ENCODE measurements around the gene CDKL5. TPM values are rescaled to one million over a fixed set of nuclear protein-coding genes. Genes with fewer than 3 reads are reported as not detected.

Gene CDKL5
- total and polyA plus RNA-seq, 7 donors, result 0.42 to 3.8 (median 1.6) TPM

GRCh38 chrX:18548996-18549395 lies 123.6 kb downstream of the CDKL5 start:
- WGBS, 3 donors, result 85 to 95% (median 93%) methylated on average over 3 of the region's 3 CpGs
- DNase-seq, result no peak

DNA sequence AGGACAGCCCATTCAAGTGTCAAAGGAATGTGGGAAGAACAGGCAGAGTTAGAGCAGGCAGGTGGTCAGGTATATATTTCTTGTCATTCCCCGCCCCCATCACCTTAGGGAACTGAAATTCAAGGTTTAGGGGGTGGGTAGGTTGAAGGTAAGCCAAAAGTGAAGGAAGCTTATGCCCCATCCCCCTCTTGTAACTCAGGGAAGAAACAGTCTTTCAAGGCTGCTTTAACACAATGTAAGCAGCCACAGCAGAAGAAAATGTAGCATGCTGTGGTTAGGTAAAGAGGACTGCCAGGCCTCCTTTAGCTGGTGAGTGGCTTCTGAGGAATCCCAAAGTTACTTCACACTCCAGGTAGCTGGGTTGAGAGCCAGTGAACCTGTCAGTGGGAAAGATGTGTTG lies 124.2 kb downstream of the CDKL5 start:
- Histone ChIP-seq H3K27me3 (ENCODE audit: insufficient read depth in 3 of 3, low read length in 2 of 3) (no peaks in the 10 kb centered on the region), H3K27ac (no peak overlapping the region), H3K9me3 (no peaks in the 10 kb centered on the region), H3K4me1 (no peaks in the 10 kb centered on the region), H3K36me3 (ENCODE audit: insufficient read depth in 1 of 2, low read depth in 1 of 2) (no peaks in the 10 kb centered on the region), H3K4me3 (no peak overlapping the region)
- TF ChIP-seq, protein P1, sequence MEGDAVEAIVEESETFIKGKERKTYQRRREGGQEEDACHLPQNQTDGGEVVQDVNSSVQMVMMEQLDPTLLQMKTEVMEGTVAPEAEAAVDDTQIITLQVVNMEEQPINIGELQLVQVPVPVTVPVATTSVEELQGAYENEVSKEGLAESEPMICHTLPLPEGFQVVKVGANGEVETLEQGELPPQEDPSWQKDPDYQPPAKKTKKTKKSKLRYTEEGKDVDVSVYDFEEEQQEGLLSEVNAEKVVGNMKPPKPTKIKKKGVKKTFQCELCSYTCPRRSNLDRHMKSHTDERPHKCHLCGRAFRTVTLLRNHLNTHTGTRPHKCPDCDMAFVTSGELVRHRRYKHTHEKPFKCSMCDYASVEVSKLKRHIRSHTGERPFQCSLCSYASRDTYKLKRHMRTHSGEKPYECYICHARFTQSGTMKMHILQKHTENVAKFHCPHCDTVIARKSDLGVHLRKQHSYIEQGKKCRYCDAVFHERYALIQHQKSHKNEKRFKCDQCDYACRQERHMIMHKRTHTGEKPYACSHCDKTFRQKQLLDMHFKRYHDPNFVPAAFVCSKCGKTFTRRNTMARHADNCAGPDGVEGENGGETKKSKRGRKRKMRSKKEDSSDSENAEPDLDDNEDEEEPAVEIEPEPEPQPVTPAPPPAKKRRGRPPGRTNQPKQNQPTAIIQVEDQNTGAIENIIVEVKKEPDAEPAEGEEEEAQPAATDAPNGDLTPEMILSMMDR (IDR thresholded peaks at IDR 0.05), result no peak
- DNase-seq, result no peak
- no peak for ATAC-seq
- 43 to 88% (median 83%) methylated on average over 1 of the region's 1 CpG for WGBS, 3 donors
- intact Hi-C loops (cut with DNase I), result no loop called here

More at GRCh38 chrX:18548996-18549395, 123.6 kb downstream of the CDKL5 start:
- no peaks in the 10 kb centered on the region for H3K36me3 ChIP-seq (ENCODE audit: insufficient read depth in 1 of 2, low read depth in 1 of 2)
- H3K4me1 ChIP-seq, result no peaks in the 10 kb centered on the region
- H3K9me3 ChIP-seq, result no peaks in the 10 kb centered on the region
- TF ChIP-seq, protein P1 (IDR thresholded peaks at IDR 0.05), result no peak
- intact Hi-C loops (cut with DNase I), result no loop called here
- H3K27me3 ChIP-seq (ENCODE audit: insufficient read depth in 3 of 3, low read length in 2 of 3), result no peaks in the 10 kb centered on the region
- H3K4me3 ChIP-seq, result no peak overlapping the region
- no peak for ATAC-seq
- no peak overlapping the region for H3K27ac ChIP-seq

DNA sequence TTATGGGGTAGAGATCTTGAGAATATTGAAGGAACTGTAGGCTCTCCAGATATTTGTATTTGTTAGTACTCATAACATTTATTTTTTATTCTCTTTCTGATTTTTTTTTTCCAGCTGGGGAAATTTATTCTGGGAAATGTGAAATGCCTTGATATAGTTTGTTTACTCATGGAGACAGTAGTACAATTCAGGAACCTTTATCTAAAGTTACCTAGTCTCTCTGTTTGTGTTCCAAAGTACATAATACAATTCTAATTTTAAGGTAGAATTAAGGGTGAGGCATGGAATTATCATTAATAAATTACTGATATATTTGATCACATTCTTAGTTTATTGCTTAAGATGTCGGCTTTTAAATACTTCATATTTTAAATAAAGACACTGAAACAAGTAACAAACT lies 132.5 kb downstream of the CDKL5 start:
- TF ChIP-seq, protein P1 (IDR thresholded peaks at IDR 0.05), result no peak
- intact Hi-C loops (cut with DNase I), result no loop called here
- ATAC-seq (no peak), DNase-seq (no peak)
- H3K9me3 ChIP-seq, result no peaks in the 10 kb centered on the region
- no peaks in the 10 kb centered on the region for H3K36me3 ChIP-seq (ENCODE audit: insufficient read depth in 1 of 2, low read depth in 1 of 2)
- no peak overlapping the region for H3K4me3 ChIP-seq
- H3K27me3 ChIP-seq (ENCODE audit: insufficient read depth in 3 of 3, low read length in 2 of 3), result no peaks in the 10 kb centered on the region
- H3K27ac ChIP-seq, result no peak overlapping the region
- no peaks in the 10 kb centered on the region for H3K4me1 ChIP-seq
- 85 to 92% (median 86%) methylated on average over 1 of the region's 1 CpG for WGBS, 3 donors

DNA sequence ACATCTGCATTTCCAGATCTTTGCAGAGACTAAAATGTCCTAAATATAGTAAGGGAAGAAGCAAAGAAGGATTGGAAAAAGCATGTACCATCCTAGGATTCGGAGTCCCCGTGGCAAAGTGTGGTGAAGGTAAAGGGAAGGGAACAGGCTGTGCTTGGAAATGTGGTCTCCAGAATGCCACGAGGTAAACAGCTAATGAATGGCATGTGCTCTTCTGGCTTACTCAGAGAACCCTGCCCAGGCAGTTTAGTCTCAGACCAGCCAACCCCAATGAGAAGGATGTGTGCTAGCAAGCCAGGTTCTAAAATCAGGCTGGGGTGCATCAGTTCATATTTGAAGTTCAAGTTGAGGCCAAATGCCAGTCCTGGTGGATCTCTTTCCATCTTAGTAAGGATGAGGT lies 133.4 kb downstream of the CDKL5 start:
- Histone ChIP-seq H3K9me3 (no peaks in the 10 kb centered on the region), H3K4me3 (no peak overlapping the region), H3K4me1 (no peaks in the 10 kb centered on the region), H3K36me3 (ENCODE audit: insufficient read depth in 1 of 2, low read depth in 1 of 2) (no peaks in the 10 kb centered on the region), H3K27ac (no peak overlapping the region), H3K27me3 (ENCODE audit: insufficient read depth in 3 of 3, low read length in 2 of 3) (no peaks in the 10 kb centered on the region)
- TF ChIP-seq, protein P1 (IDR thresholded peaks at IDR 0.05), result no peak
- no peak for ATAC-seq
- intact Hi-C loops (cut with DNase I), result no loop called here
- 36 to 76% (median 69%) methylated on average over 3 of the region's 3 CpGs for WGBS, 3 donors
- DNase-seq, result no peak

DNA sequence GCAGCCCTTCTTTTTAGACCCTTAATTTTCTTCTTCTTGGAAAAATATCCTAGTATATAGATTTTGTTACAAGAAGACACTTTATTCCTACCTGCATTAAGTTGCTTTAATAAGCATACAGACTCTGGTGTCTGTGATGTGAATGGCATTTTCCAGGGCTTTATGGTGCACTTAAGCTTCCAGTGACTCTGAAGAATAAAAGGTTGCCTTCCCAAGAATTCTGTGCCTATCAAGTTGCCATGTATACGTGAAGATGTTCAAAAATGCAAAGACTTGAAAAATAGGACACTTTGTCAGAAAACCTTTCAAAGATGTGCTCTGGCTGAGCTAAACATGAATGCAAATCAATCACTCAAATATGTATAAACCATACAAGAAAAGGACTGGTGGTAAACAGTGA lies 135.6 kb downstream of the CDKL5 start:
- TF ChIP-seq, protein P1 (IDR thresholded peaks at IDR 0.05), result no peak
- DNase-seq (no peak), ATAC-seq (no peak)
- Histone ChIP-seq H3K27me3 (ENCODE audit: insufficient read depth in 3 of 3, low read length in 2 of 3) (no peaks in the 10 kb centered on the region), H3K4me3 (no peak overlapping the region), H3K4me1 (no peaks in the 10 kb centered on the region), H3K27ac (no peak overlapping the region), H3K9me3 (no peaks in the 10 kb centered on the region), H3K36me3 (ENCODE audit: insufficient read depth in 1 of 2, low read depth in 1 of 2) (no peaks in the 10 kb centered on the region)
- WGBS, 3 donors, result 85 to 92% (median 89%) methylated on average over 1 of the region's 1 CpG
- intact Hi-C loops (cut with DNase I), result no loop called here
